ENCODE results near the gene SLC2A13.

The SLC2A13 gene

GRCh38 chr12:40106202-40106533, 287 bp upstream of the SLC2A13 start:
- no peak for TF ChIP-seq CTCF (IDR thresholded peaks at IDR 0.05; ENCODE audit: low read depth, low read length, missing control alignments)
- H3K4me3 ChIP-seq (ENCODE audit: low read depth, low read length): peak overlapping the region; percentile 28
- no peak for DNase-seq (ENCODE audit: low read depth)

- no peak for DNase-seq (ENCODE audit: low read depth)
- H3K4me3 ChIP-seq (ENCODE audit: low read depth, low read length): peak overlapping the region; percentile 76
- TF ChIP-seq CTCF (IDR thresholded peaks at IDR 0.05; ENCODE audit: low read depth, low read length, missing control alignments): no peak
Observed at GRCh38 chr12:40105265-40105514, 691 bp downstream of the SLC2A13 start.

- no peak for DNase-seq (ENCODE audit: low read depth)
- H3K4me3 ChIP-seq (ENCODE audit: low read depth, low read length): peak overlapping the region; percentile 76
- no peak for TF ChIP-seq CTCF (IDR thresholded peaks at IDR 0.05; ENCODE audit: low read depth, low read length, missing control alignments)
Observed at GRCh38 chr12:40104461-40105264, 1.2 kb downstream of the SLC2A13 start.

- no peak for TF ChIP-seq CTCF (IDR thresholded peaks at IDR 0.05; ENCODE audit: low read depth, low read length, missing control alignments)
- H3K4me3 ChIP-seq (ENCODE audit: low read depth, low read length): no peak overlapping the region
- no peak for DNase-seq (ENCODE audit: low read depth)
Observed at GRCh38 chr12:40103043-40103442, 2.8 kb downstream of the SLC2A13 start.

- no peak for TF ChIP-seq CTCF (IDR thresholded peaks at IDR 0.05; ENCODE audit: low read depth, low read length, missing control alignments)
- H3K4me3 ChIP-seq (ENCODE audit: low read depth, low read length): no peak overlapping the region
- no peak for DNase-seq (ENCODE audit: low read depth)
Observed at GRCh38 chr12:40101747-40102146, 4.1 kb downstream of the SLC2A13 start.

- TF ChIP-seq CTCF (IDR thresholded peaks at IDR 0.05; ENCODE audit: low read depth, low read length, missing control alignments): no peak
- H3K4me3 ChIP-seq (ENCODE audit: low read depth, low read length): no peak overlapping the region
- DNase-seq (ENCODE audit: low read depth): no peak
Observed at GRCh38 chr12:40099423-40099853, 6.4 kb downstream of the SLC2A13 start.

- no peak for DNase-seq (ENCODE audit: low read depth)
- H3K4me3 ChIP-seq (ENCODE audit: low read depth, low read length): no peak overlapping the region
- no peak for TF ChIP-seq CTCF (IDR thresholded peaks at IDR 0.05; ENCODE audit: low read depth, low read length, missing control alignments)
Observed at GRCh38 chr12:40098406-40099145, 7.3 kb downstream of the SLC2A13 start.
